BJ (cell line): ENCODE measurements around the gene HAUS5. TPM values are rescaled to one million over a fixed set of nuclear protein-coding genes. Genes with fewer than 3 reads are reported as not detected.

Source experiments
- CTCF ChIA-PET: fragments of 350-600 bp; formaldehyde crosslinking; extraction: SDS; loops from one replicate; lab custom pipeline; 2021; ENCODE audit warnings: antibody characterized with exemption, inconsistent platforms; lab: Yijun Ruan, JAX
- POLR2A ChIA-PET: fragments of 300-600 bp; sonication (Branson Sonifier 250); formaldehyde crosslinking; extraction: SDS; loops from one replicate; lab custom pipeline; 2021; ENCODE audit warnings: antibody characterized with exemption; lab: Charles Lee
- DNase-seq: peaks from one replicate; pipeline ENCODE4 v3.0.0-alpha.2; 2011; ENCODE audit warnings: low read depth
- H3K27me3 ChIP-seq: 2 replicates; pipeline ENCODE4 v1.6.0; 2011; ENCODE audit warnings: low read length; ENCODE audit not compliant: control insufficient read depth, insufficient read depth
- H3K36me3 ChIP-seq: 2 replicates; pipeline ENCODE4 v1.5.1; 2011; ENCODE audit warnings: low read length; ENCODE audit not compliant: control insufficient read depth, insufficient read depth
- H3K4me3 ChIP-seq: 2 replicates; pipeline ENCODE4 v1.5.1; 2011; ENCODE audit warnings: low read depth, mild to moderate bottlenecking, control low read depth, low read length
- CTCF ChIP-seq: IDR thresholded peaks from 2 replicates; pipeline ENCODE4 v1.5.1; 2011; ENCODE audit warnings: low read depth, mild to moderate bottlenecking, control low read depth, inconsistent platforms, low read length, moderate library complexity; ENCODE audit not compliant: insufficient read depth
- polyA plus RNA-seq: library from polyadenylated mRNA; depleted of rRNA; stranded (reverse); fragments of >200 nt; gene quantifications from 2 replicates; pipeline ENCODE4 v1.2.3, GENCODE V29; 2011

The HAUS5 gene
- polyA plus RNA-seq, 1 experiment = 3.9 TPM

DNA sequence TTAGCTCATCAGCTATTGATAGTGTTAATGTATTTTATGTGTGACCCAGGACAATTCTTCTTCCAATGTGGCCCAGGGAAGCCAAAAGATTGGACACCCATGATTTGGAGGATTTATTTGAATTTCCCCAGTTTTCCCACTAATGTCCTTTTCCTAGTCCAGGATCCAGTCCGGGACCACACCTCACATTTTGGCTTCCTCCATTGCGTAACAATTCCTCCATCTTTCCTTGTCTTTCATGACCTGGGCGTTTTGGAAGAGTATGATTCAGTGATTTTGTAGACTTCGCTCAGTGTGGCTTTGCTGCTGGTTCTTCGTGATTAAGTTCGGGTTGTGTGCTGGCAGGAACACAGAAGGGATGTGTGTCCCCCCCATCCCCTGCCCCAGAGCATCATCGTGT is 45.8 kb upstream of the HAUS5 start:
- no peak for TF ChIP-seq CTCF
- ChIA-PET POLR2A (no interaction called here), CTCF (interaction anchor here (1.3 kb wide), 1 partner anchor 11 kb away, joined by 3 read pairs; no protein-coding TSS in a partner anchor)
- no peak for DNase-seq
- H3K36me3 ChIP-seq = no peaks in the 10 kb centered on the region
- H3K4me3 ChIP-seq = no peak overlapping the region
- peaks cover 2% of the 10 kb centered on the region; the same call in 1 of the 2 replicates for H3K27me3 ChIP-seq

DNA sequence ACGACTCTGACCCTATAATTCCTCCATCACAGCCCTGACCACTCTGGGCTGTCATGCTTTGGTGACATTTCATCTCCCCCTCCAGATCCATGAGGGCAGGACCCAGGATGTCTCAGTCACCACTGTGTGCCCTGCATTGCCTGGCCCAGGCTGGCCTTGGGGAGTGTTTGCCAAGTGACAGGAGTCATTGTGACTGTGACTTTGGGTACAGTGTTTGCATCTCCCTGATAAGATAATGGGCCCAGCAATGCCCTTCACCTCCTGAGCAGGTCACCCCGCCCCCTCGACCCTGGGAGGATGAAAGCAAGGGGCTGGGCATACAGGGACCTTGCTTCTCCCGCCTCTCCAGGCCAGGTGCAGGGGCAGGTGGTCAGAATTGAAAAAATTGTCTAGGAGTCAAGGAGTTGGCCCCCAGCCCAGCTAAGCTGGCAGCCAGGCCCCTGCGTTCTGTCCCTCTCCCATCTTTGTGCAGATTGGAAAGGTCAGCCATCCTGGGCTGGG is 43.2 kb upstream of the HAUS5 start:
- no peak for TF ChIP-seq CTCF
- POLR2A ChIA-PET = no interaction called here
- no peaks in the 10 kb centered on the region for H3K36me3 ChIP-seq
- CTCF ChIA-PET = no interaction called here
- no peak overlapping the region for H3K4me3 ChIP-seq
- no peak for DNase-seq
- peaks cover 2% of the 10 kb centered on the region; the same call in 1 of the 2 replicates for H3K27me3 ChIP-seq

DNA sequence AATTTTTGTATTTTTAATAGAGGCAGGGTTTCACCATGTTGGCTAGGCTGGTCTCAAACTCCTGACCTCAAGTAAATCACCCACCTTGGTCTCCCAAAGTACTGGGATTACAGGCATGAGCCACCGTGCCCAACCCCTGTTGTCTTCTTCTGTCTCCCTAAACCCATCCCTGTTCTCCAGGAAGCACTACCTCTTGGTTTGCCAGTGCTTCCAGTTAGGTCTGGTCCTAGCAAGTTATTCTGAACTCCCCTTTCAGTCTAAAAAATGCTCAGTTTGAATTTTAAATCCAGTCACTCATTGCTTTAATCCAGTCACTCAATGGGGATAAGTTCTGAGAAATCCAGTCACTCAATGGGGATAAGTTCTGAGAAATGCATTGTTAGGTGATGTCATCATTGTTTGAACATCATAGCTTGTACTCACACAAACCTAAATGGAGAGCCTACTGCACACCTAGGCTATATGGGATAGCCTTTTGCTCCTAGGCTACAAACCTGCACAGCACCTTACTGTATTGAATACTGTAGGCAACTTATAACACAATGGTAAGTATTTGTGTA is 41.0 kb upstream of the HAUS5 start:
- no peak for TF ChIP-seq CTCF
- CTCF ChIA-PET = no interaction called here
- H3K27me3 ChIP-seq = peaks cover 2% of the 10 kb centered on the region
- DNase-seq = no peak
- no peaks in the 10 kb centered on the region for H3K36me3 ChIP-seq
- H3K4me3 ChIP-seq = no peak overlapping the region
- POLR2A ChIA-PET = no interaction called here

DNA sequence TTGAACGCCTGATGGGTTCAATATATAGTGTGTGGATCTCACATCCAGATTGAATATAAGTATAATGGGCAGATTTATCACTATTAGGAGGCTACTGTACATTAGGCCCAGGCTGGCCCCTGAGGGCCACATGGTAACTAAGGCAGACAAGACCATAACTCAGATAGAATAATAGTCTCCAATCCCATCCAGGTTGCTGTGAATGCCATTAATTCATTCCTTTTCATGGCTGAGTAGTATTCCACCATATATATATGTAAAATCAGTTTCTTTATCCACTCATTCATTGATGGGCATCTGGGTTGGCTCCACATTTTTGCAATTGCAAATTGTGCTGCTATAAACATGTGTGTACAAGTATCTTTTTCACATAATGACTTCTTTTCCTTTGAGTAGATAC is 34.6 kb upstream of the HAUS5 start:
- POLR2A ChIA-PET = no interaction called here
- no peak for DNase-seq
- no peaks in the 10 kb centered on the region for H3K36me3 ChIP-seq
- no peak overlapping the region for H3K4me3 ChIP-seq
- no peaks in the 10 kb centered on the region; the same call in 1 of the 2 replicates for H3K27me3 ChIP-seq
- no peak for TF ChIP-seq CTCF
- CTCF ChIA-PET = no interaction called here

DNA sequence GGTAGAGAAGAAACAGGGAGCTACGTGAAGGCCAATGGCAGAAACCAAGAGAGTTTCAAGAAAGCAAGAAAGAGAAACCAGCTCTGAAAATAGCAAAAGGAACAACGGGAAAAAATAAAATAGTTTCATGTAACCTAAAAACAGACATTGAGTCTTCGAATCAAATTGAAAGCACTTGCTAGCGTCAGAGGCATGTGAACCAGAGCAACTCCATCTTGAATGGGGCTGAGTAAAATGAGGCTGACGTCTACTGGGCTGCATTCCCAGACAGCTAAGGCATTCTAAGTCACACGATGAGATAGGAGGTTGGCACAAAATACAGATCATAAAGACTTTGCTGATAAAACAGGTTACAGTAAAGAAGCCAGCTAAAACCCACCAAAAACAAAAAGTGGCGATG is 33.8 kb upstream of the HAUS5 start:
- no peak for DNase-seq
- POLR2A ChIA-PET = no interaction called here
- Histone ChIP-seq H3K4me3 (no peak overlapping the region), H3K36me3 (no peaks in the 10 kb centered on the region), H3K27me3 (no peaks in the 10 kb centered on the region; the same call in 1 of the 2 replicates)
- CTCF ChIA-PET = interaction anchor here (0.8 to 1.0 kb wide), 2 partner anchors 12 to 30 kb away, joined by 3 read pairs; no protein-coding TSS in a partner anchor
- no peak for TF ChIP-seq CTCF
